Activated T-cell treated with anti-CD3 and anti-CD28 coated beads for 48 hours (primary cell): ENCODE data around the gene ATOH8.

Experiments
- DNase-seq: peaks from one replicate; pipeline ENCODE4 v3.0.0-alpha.2; 2020; ENCODE audit warnings: low read depth

ATOH8 gene

GRCh38 chr2:85736456-85737355 is 17.1 kb upstream of the ATOH8 start:
- no peak for DNase-seq

GRCh38 chr2:85737481-85737880 is 16.3 kb upstream of the ATOH8 start:
- DNase-seq = no peak

GRCh38 chr2:85737961-85738360 is 15.8 kb upstream of the ATOH8 start:
- DNase-seq = no peak

GRCh38 chr2:85740193-85740592 is 13.6 kb upstream of the ATOH8 start:
- no peak for DNase-seq

- no peak for DNase-seq
Measured at GRCh38 chr2:85741211-85741832, 12.5 kb upstream of the ATOH8 start.

- DNase-seq = no peak
Measured at GRCh38 chr2:85741833-85742455, 11.8 kb upstream of the ATOH8 start.

GRCh38 chr2:85743304-85743978 is 10.3 kb upstream of the ATOH8 start:
- no peak for DNase-seq

GRCh38 chr2:85744055-85744454 is 9.7 kb upstream of the ATOH8 start:
- no peak for DNase-seq

GRCh38 chr2:85744741-85745601 is 8.8 kb upstream of the ATOH8 start:
- no peak for DNase-seq

- DNase-seq = no peak
Measured at GRCh38 chr2:85745619-85746018, 8.2 kb upstream of the ATOH8 start.

- DNase-seq = no peak
Measured at GRCh38 chr2:85746321-85747004, 7.3 kb upstream of the ATOH8 start.

GRCh38 chr2:85747441-85747840 is 6.3 kb upstream of the ATOH8 start:
- no peak for DNase-seq

- DNase-seq = no peak
Measured at GRCh38 chr2:85748039-85748734, 5.6 kb upstream of the ATOH8 start.

- DNase-seq = no peak
Measured at GRCh38 chr2:85748985-85749875, 4.6 kb upstream of the ATOH8 start.

- peak; percentile 51 for DNase-seq
Measured at GRCh38 chr2:85750587-85751575, 2.9 kb upstream of the ATOH8 start.

- DNase-seq = no peak
Measured at GRCh38 chr2:85751627-85752026, 2.2 kb upstream of the ATOH8 start.

- DNase-seq = no peak
Measured at GRCh38 chr2:85753035-85753524, 711 bp upstream of the ATOH8 start.
